Activated CD8-positive, alpha-beta memory T cell treated with anti-CD3 and anti-CD28 coated beads, Interleukin-2, amount 10 ng/mL, durations not matched to agents 7 days and 5 days (primary cell): ENCODE results near the gene DNLZ. TPM values are rescaled to one million over a fixed set of nuclear protein-coding genes. Genes with fewer than 3 reads are reported as not detected.

ENCODE experiments used
- ATAC-seq: fragments of 150-1000 bp; cut with Tn5 transposase; one replicate; pipeline ENCODE4 v1.10.0; 2021; ENCODE audit warnings: moderate library complexity
- CTCF ChIA-PET: fragments of 350-600 bp; sonication (Branson Sonifier 250); formaldehyde crosslinking; loops from one replicate; lab custom pipeline; 2021; ENCODE audit warnings: antibody characterized with exemption; lab: Charles Lee
- DNase-seq: peaks from one replicate; pipeline ENCODE4 v3.0.0-alpha.2; 2020
- H3K27ac Mint-ChIP-seq: one replicate; pipeline ENCODE4 v1.8.0; 2021; ENCODE audit warnings: mild to moderate bottlenecking, mixed read lengths
- H3K27me3 Mint-ChIP-seq: one replicate; pipeline ENCODE4 v1.8.0; 2021; ENCODE audit warnings: mixed read lengths
- H3K36me3 Mint-ChIP-seq: one replicate; pipeline ENCODE4 v1.8.0; 2021; ENCODE audit warnings: mild to moderate bottlenecking, mixed read lengths
- H3K4me1 Mint-ChIP-seq: one replicate; pipeline ENCODE4 v1.8.0; 2021; ENCODE audit warnings: mixed read lengths
- H3K4me3 Mint-ChIP-seq: one replicate; pipeline ENCODE4 v1.8.0; 2021; ENCODE audit warnings: mild to moderate bottlenecking, moderate library complexity, mixed read lengths
- H3K9me3 Mint-ChIP-seq: one replicate; pipeline ENCODE4 v1.8.0; 2022; ENCODE audit warnings: low read depth, mixed read lengths
- total RNA-seq, 2 experiments: library from RNA; stranded (reverse); gene quantifications; one replicate each; pipeline ENCODE4 v1.2.3, GENCODE V29; 2021

The DNLZ gene
- total RNA-seq, 2 experiments from 2014 or later = 22.4 to 23.7 TPM

DNA sequence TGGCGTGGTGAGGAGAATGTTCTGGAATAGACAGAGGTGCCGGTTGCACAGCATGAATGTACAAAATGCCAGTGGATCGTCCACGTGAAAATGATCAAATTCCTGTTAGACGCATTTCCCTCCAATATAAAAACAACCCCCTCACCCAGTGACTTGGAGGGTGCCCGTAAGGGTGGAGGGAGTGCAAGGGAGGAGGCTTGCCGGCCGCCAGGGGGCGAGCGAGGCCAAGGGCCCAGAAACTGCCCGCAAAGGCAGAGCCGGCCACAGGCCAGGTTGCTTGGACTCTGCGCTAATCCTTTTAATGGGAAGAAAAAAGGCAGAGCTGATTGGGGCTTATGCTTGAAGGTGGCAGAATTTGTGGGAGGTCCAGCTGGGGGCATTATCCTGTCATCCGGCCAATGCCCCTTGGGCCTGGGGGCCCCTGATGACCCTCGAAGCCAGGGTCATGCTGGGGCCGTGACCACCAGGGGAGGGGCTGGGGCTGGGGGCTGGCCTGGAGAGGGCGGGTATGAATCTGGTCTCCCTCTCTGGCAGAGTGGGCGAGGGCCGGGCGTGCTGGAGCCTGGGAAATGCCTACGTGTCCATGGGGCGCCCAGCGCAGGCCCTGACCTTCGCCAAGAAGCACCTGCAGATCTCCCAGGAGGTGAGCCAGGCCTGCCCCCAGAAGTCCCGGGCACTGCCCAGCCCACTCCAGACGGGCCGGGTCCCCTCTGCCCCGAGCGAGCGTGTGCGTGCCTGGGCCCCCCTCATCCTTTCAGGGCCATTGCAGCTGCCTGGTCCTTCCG is 24.2 kb downstream of the DNLZ start:
- peak; percentile 53 for ATAC-seq
- peak; percentile 59 for DNase-seq
- no peak overlapping the region for H3K27ac Mint-ChIP-seq
- H3K9me3 Mint-ChIP-seq = no peaks in the 10 kb centered on the region
- no peak overlapping the region for H3K4me3 Mint-ChIP-seq
- H3K36me3 Mint-ChIP-seq = no peaks in the 10 kb centered on the region
- no peaks in the 10 kb centered on the region for H3K27me3 Mint-ChIP-seq
- no peaks in the 10 kb centered on the region for H3K4me1 Mint-ChIP-seq
- CTCF ChIA-PET = interaction anchor here (0.7 to 1.1 kb wide), 3 partner anchors 23 to 64 kb away, joined by 3 to 4 read pairs (median 4); no protein-coding TSS in a partner anchor

DNA sequence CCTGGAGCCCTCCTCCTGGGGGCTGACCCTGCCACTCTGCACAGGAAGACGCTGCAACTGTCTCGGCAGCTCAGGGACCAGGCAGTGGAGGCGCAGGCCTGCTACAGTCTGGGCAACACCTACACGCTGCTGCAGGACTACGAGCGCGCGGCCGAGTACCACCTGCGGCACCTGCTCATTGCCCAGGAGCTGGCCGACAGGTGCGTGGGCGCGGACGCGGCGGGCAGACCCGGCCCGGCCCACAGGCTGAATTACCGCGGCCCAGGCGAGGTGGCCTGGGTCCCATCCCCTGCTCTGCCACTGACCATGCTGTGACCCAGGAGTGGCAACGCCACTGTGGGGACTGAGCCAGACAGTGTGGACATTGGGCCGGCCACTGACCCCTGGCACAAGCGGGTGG is 25.0 kb downstream of the DNLZ start:
- Mint-ChIP-seq H3K36me3 (no peaks in the 10 kb centered on the region), H3K27ac (no peak overlapping the region), H3K4me1 (no peaks in the 10 kb centered on the region), H3K27me3 (no peaks in the 10 kb centered on the region), H3K4me3 (no peak overlapping the region), H3K9me3 (no peaks in the 10 kb centered on the region)
- CTCF ChIA-PET = interaction anchor here (1.3 kb wide), 2 partner anchors 25 to 65 kb away, joined by 4 read pairs; partner anchors contain the start of gene DNLZ
- no peak for ATAC-seq
- no peak for DNase-seq

DNA sequence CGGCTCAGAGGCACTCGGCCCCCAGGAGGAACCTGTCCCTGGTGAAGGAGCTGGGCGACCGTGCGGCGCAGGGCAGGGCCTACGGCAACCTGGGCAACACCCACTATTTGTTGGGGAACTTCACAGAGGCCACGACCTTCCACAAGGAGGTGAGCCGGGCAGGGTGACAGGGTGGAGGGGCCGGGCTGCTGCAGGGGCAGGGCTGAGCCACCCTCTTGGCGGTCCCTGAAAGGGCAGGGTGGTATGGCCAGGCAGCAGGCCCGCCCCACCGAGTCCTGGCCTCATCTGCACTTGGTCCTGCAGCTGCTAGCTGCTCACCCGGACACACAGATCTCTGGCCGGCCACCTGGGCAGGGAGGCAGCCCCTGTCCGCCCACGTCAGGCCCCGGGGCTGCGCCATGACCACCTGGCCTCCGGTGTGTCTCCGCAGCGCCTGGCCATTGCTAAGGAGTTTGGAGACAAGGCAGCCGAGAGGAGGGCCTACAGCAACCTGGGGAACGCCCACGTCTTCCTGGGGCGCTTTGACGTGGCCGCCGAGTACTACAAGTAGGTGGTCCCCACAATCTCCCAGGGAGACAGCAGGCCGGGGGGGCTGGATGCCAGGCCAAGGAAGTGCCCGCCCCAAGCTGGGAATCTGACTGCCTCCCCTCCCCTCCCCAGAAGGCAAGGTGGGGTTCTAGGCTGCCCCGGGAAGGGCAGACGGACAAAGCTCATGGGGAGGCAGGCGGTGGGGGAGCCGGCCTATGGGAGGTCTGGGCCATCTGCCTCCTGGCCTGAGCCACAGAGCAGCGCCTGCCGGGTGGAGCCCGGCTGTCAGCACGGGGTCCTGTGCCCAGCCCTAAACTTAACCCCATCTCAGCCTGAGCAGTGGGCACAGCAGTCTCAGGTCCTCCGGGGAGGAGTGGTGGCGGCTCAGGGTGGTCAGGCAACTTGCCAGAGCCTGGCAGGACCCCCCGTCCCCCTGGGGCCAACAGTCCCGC is 25.8 kb downstream of the DNLZ start:
- Mint-ChIP-seq H3K27ac (no peak overlapping the region), H3K36me3 (no peaks in the 10 kb centered on the region), H3K27me3 (no peaks in the 10 kb centered on the region), H3K9me3 (no peaks in the 10 kb centered on the region), H3K4me3 (no peak overlapping the region), H3K4me1 (no peaks in the 10 kb centered on the region)
- DNase-seq (no peak), ATAC-seq (no peak)
- CTCF ChIA-PET = interaction anchor here (1.0 to 1.3 kb wide), 3 partner anchors 10 to 66 kb away, joined by 3 to 4 read pairs (median 4); partner anchors contain the start of gene DNLZ

DNA sequence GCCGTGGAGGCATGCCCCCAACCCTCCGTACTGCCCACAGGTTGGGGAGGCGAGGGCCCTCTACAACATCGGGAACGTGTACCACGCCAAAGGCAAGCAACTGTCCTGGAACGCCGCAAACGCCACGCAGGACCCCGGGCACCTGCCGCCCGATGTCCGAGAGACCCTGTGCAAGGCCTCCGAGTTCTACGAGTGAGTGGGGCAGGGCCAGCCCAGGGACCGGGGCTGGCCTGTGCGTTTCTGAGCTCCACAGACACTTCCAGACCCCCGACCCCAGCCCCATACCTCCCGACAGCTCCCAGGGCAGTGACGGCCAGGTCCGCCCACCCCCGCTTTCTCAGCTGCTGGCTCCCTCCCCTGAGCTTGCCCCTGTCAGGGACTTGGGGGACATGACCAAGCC is 26.7 kb downstream of the DNLZ start:
- Mint-ChIP-seq H3K4me3 (no peak overlapping the region), H3K27me3 (no peaks in the 10 kb centered on the region), H3K36me3 (no peaks in the 10 kb centered on the region), H3K4me1 (peaks cover 3% of the 10 kb centered on the region), H3K9me3 (no peaks in the 10 kb centered on the region), H3K27ac (no peak overlapping the region)
- CTCF ChIA-PET = interaction anchor here (1.0 to 1.3 kb wide), 2 partner anchors 9 to 26 kb away, joined by 3 to 4 read pairs; partner anchors contain the start of gene DNLZ
- DNase-seq (no peak), ATAC-seq (no peak)

DNA sequence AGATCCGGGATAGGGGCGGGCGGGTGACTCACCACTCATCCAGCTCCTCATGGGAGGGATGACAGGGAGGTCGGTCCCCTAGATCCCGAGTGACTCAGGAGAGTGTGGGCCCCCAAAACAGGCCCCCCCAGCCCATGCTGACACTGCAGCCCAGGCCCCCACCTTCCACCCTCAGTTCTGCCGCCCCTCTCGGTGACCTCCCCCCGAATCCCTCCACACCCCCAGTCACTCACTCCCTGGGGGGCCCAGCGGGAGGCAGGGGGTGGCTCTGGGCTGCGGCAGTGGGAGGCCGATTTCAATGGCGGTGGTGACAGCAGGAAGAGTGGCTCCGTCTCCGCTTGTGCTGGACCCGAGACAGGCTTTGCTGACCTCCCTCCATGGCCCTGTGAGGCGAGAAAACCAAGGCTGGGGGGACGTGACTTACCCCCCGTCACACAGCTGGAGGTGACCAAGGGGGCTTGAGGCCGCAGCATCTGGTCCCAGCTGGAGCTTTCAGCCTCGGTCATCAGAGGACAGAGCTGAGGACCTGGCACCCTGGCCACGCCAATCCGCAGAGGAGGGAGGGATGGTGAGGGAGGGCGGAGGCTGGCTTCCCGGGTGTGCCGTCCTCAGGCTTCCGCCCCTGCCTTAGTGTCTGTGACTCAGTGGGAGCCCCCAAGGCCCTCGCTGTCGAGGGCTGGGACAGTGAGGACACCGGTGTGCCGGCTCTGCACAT is 27.2 kb downstream of the DNLZ start:
- no peak overlapping the region for H3K27ac Mint-ChIP-seq
- no peaks in the 10 kb centered on the region for H3K36me3 Mint-ChIP-seq
- CTCF ChIA-PET = interaction anchor here (1.0 kb wide), 2 partner anchors 8 to 65 kb away, joined by 3 read pairs; no protein-coding TSS in a partner anchor

DNA sequence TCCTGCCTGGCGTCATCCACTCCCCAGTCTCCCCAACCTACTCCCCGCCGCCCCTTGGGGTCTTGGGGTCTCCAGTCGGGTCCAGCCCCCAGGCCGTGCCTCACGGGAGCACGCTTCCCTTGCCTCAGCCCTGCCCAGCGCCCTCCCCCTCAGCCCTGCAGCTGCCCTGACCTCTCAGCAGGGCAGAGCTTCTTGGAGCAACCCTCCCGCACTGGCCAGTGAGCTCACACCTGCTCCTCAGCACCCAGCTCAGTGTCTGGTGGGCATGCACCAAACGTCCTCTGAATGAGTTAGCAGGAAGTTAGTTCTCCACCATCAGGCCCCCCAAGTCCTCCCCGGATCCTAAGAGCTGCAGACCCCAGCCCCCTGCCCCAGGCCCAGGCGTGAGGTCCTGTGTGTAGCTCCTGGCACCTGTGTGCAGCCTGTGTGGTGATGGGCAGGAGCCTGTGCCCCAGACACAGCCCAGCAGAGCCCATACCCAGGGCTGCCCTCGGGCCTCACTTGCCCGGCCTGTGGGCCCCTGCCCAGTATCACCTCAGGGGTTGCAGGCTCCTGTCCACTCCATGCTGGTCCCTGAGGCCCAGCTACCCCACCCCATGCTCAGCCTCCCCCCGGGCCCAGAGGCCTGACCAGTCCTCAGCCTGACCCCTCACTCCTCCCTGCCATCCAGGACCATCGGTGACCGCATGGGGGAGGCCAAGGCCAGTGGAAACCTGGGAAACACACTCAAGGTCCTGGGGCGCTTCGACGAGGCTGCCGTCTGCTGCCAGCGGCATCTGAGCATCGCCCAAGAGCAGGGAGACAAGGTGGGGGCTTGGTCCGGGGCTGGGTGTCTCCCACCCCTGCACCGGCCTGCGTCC is 28.0 kb downstream of the DNLZ start:
- Mint-ChIP-seq H3K4me3 (no peak overlapping the region), H3K36me3 (no peaks in the 10 kb centered on the region), H3K27ac (no peak overlapping the region), H3K4me1 (peaks cover 4% of the 10 kb centered on the region), H3K27me3 (no peaks in the 10 kb centered on the region), H3K9me3 (no peaks in the 10 kb centered on the region)
- CTCF ChIA-PET = interaction anchor here (0.8 to 1.0 kb wide), 2 partner anchors 28 to 65 kb away, joined by 3 read pairs; no protein-coding TSS in a partner anchor
- no peak for DNase-seq
- ATAC-seq = no peak

More for the DNA sequence above, 27.2 kb downstream of the DNLZ start:
- H3K4me3 Mint-ChIP-seq = no peak overlapping the region
- H3K9me3 Mint-ChIP-seq = no peaks in the 10 kb centered on the region
- DNase-seq (no peak), ATAC-seq (no peak)
- H3K27me3 Mint-ChIP-seq = no peaks in the 10 kb centered on the region
- peaks cover 4% of the 10 kb centered on the region for H3K4me1 Mint-ChIP-seq

DNA sequence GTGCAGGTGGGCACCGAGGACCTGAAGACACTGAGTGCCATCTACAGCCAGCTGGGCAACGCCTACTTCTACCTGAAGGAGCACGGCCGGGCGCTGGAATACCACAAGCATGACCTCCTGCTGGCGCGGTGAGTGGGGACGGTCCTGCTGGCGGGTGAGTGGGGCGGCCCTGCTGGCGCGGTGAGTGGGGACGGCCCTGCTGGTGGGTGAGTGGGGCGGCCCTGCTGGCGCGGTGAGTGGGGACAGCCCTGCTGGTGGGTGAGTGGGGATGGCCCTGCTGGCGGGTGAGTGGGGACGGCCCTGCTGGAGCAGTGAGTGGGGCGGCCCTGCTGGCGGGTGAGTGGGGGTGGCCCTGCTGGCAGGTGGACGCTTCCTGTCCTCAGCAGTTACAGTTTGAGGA is 29.0 kb downstream of the DNLZ start:
- no peaks in the 10 kb centered on the region for H3K9me3 Mint-ChIP-seq
- H3K27ac Mint-ChIP-seq = no peak overlapping the region
- DNase-seq (no peak), ATAC-seq (no peak)
- H3K4me3 Mint-ChIP-seq = no peak overlapping the region
- CTCF ChIA-PET = no interaction called here
- peaks cover 4% of the 10 kb centered on the region for H3K4me1 Mint-ChIP-seq
- H3K27me3 Mint-ChIP-seq = no peaks in the 10 kb centered on the region
- H3K36me3 Mint-ChIP-seq = no peaks in the 10 kb centered on the region

DNA sequence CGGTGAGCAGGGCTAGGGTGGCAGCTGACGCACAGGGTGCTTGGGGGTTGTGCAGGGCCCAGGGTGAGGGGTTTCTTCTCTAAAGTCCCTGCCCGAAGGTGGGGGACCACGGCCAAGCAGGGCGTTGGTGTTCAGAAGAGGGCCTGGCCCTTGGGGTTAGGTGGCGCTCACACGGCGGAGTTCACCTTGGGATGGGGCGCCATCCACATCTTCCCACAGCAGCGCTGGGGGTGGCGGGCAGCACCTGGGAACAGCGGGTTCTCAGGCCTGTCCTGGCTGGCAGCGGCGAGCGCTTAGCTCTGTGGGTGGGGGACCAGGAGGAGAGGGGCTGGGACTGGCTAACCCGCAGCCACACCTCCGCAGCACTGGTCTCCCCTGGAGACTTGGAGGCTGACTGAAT is 30.1 kb downstream of the DNLZ start:
- Mint-ChIP-seq H3K4me1 (peaks cover 4% of the 10 kb centered on the region), H3K4me3 (no peak overlapping the region), H3K27me3 (no peaks in the 10 kb centered on the region), H3K9me3 (no peaks in the 10 kb centered on the region), H3K27ac (no peak overlapping the region), H3K36me3 (no peaks in the 10 kb centered on the region)
- DNase-seq (no peak), ATAC-seq (no peak)
- CTCF ChIA-PET = no interaction called here

DNA sequence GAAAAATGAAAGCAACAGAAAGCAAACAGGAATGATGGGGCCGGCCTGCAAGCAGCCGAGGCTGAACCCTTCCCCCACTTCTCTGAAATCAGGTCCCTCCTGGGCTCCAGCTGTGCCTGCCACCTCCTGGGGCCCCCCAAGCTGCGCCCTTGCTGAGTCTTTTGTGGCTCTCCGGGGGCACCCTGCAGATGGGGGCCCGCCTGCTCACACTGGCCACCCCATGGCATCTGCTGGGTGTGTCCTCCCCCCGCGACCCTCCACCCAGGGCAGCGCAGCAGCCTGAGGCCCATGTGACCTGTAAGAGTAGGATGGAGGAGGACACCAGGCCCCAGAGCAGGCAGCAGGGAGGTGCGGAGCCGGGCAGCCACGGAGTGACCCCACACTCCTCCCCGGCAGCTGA is 30.5 kb downstream of the DNLZ start:
- no peak overlapping the region for H3K27ac Mint-ChIP-seq
- ATAC-seq (no peak), DNase-seq (no peak)
- peaks cover 4% of the 10 kb centered on the region for H3K4me1 Mint-ChIP-seq
- H3K36me3 Mint-ChIP-seq = no peaks in the 10 kb centered on the region
- CTCF ChIA-PET = no interaction called here
- H3K4me3 Mint-ChIP-seq = no peak overlapping the region
- H3K9me3 Mint-ChIP-seq = no peaks in the 10 kb centered on the region
- no peaks in the 10 kb centered on the region for H3K27me3 Mint-ChIP-seq

DNA sequence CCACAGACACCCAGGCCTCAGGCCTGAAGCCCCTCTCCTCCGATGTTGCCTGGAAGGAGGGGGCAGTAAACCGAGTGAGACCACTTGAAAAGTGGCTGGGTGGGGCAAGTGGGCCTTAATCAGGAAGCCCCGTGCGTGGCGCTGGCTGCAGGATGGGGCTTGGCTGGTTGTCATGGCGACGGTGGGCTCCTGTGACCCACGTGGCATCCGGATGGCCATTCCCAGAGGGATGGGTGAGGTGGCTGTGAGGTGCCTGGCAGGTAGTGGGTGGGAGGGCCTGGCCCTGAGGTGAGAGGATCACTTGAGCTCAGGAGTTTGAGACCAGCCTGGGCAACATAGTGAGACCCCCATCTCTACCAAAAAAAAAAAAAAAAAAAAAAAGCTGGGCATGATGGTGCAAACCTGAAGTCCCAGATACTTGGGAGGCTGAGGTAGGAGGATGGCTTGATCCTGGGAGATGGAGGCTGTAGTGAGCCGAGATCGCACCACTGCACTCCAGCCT is 31.0 kb downstream of the DNLZ start:
- H3K9me3 Mint-ChIP-seq = no peaks in the 10 kb centered on the region
- no peak overlapping the region for H3K27ac Mint-ChIP-seq
- CTCF ChIA-PET = no interaction called here
- no peaks in the 10 kb centered on the region for H3K36me3 Mint-ChIP-seq
- DNase-seq (no peak), ATAC-seq (no peak)
- H3K27me3 Mint-ChIP-seq = no peaks in the 10 kb centered on the region
- peaks cover 4% of the 10 kb centered on the region for H3K4me1 Mint-ChIP-seq
- no peak overlapping the region for H3K4me3 Mint-ChIP-seq

DNA sequence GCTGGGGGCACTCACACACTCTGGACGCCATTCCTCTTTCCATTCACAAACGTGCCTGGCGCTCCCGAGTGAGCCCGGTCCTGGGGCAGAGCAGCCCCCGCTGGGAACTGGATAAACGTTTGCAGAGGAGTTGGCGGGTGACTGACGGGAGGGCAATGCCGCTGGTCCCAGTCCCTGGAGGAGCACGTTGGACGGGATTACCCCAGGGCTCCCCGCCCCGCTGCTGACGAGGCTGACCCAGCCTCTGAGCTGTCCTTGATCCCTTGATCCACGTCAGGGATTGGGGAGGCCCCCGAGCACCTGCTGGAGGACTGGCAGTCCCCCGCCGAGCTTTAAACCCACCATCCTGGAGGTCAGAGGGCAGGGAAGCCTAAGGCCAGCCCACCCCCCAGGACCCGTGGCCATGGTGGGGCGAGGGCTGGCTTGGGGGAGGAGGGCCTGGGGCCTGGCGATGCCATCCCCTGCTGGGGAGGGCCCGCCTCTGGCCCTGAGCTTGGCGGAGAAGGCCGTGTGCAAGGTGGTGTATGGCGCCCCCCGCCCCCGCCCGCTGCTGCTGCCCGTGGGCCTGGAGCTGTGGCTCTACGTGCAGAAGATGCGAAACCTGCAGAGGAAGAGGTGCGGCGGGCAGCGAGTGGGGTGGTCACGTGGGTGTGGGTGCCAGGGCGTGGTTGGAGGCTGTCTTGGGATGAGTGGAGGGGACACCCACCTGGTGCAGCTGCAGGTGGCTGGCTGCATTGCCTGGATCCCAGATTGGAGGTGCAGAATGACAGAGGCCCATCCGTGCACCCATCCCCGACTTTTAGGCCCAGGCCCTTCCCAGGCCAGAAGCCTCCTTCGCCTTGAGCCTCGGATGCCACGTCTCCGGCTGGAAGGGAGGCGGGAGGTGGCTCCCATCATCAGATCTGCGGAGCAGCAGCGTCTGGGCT is 31.7 kb downstream of the DNLZ start:
- Mint-ChIP-seq H3K4me1 (peaks cover 4% of the 10 kb centered on the region), H3K27me3 (no peaks in the 10 kb centered on the region), H3K4me3 (no peak overlapping the region), H3K9me3 (no peaks in the 10 kb centered on the region), H3K27ac (no peak overlapping the region), H3K36me3 (no peaks in the 10 kb centered on the region)
- no peak for ATAC-seq
- CTCF ChIA-PET = no interaction called here
- DNase-seq = no peak
